WTC11 (cell line): Measurements from ENCODE around the gene SBNO2. TPM values are rescaled to one million over a fixed set of nuclear protein-coding genes. Genes with fewer than 3 reads are reported as not detected.
"Not testable (repeated sequence)": the region's sequence is repeated elsewhere in the genome, so short reads cannot be mapped to it uniquely, and the experiment has no call there.

Source experiments
- ATAC-seq: fragments of 200-7000 bp; cut with Tn5 transposase; 2 replicates; pipeline ENCODE4 v1.10.0; 2021; ENCODE audit warnings: mild to moderate bottlenecking, moderate library complexity
- CTCF ChIA-PET: fragments of 300-600 bp; sonication (Branson Sonifier 250); formaldehyde crosslinking; loops from one replicate; lab custom pipeline; 2021; ENCODE audit warnings: antibody characterized with exemption; lab: Charles Lee
- POLR2A ChIA-PET: fragments of 350-600 bp; sonication (Branson Sonifier 250); formaldehyde crosslinking; loops from one replicate; lab custom pipeline; 2021; ENCODE audit warnings: antibody characterized with exemption; lab: Charles Lee
- DNase-seq: peaks from one replicate; pipeline ENCODE4 v3.0.0; 2021; ENCODE audit warnings: low spot score
- H3K27ac Mint-ChIP-seq: 2 replicates; pipeline ENCODE4 v1.8.0; 2021; ENCODE audit warnings: mixed read lengths
- H3K27me3 Mint-ChIP-seq: 2 replicates; pipeline ENCODE4 v1.8.0; 2021; ENCODE audit warnings: low read depth, mild to moderate bottlenecking, moderate library complexity, mixed read lengths
- H3K36me3 Mint-ChIP-seq: 2 replicates; pipeline ENCODE4 v1.8.0; 2021; ENCODE audit warnings: mixed read lengths
- H3K4me1 Mint-ChIP-seq: 2 replicates; pipeline ENCODE4 v1.8.0; 2022; ENCODE audit warnings: mixed read lengths
- H3K4me3 Mint-ChIP-seq: 2 replicates; pipeline ENCODE4 v1.8.0; 2021; ENCODE audit warnings: mild to moderate bottlenecking, moderate library complexity, mixed read lengths
- H3K9me3 Mint-ChIP-seq: 2 replicates; pipeline ENCODE4 v1.8.0; 2021; ENCODE audit warnings: mixed read lengths
- CTCF ChIP-seq: fragments of 200-600 bp; IDR thresholded peaks from 2 replicates; pipeline ENCODE4 v1.8.0; 2022; ENCODE audit warnings: antibody characterized with exemption
- GTF2I ChIP-seq: fragments of 250-450 bp; sonication (Bioruptor Pico); conservative IDR thresholded peaks from 2 replicates; pipeline ENCODE4 v1.4.0; 2021; ENCODE audit warnings: mild to moderate bottlenecking
- HMGA2 ChIP-seq: fragments of 250-450 bp; sonication (Bioruptor Pico); IDR thresholded peaks from 2 replicates; pipeline ENCODE4 v1.4.0; 2021; ENCODE audit warnings: mild to moderate bottlenecking, moderate library complexity
- MXD4 ChIP-seq: fragments of 250-450 bp; sonication (Bioruptor Pico); IDR thresholded peaks from 2 replicates; pipeline ENCODE4 v1.8.0; 2021; ENCODE audit warnings: mild to moderate bottlenecking, moderate library complexity, borderline replicate concordance
- NR3C1 ChIP-seq: sonication (generic); formaldehyde crosslinking; conservative IDR thresholded peaks from 2 replicates; pipeline ENCODE4 v1.8.1; 2023; ENCODE audit warnings: low read depth, mild to moderate bottlenecking, missing genetic modification reagents
- PREB ChIP-seq: sonication (generic); formaldehyde crosslinking; IDR thresholded peaks from 2 replicates; pipeline ENCODE4 v1.8.1; 2022; ENCODE audit warnings: mild to moderate bottlenecking, missing genetic modification reagents, moderate library complexity, borderline replicate concordance
- SP1 ChIP-seq: sonication (generic); formaldehyde crosslinking; conservative IDR thresholded peaks from 2 replicates; pipeline ENCODE4 v1.8.1; 2022; ENCODE audit warnings: missing genetic modification reagents
- STAT6 ChIP-seq: sonication (generic); formaldehyde crosslinking; conservative IDR thresholded peaks from 2 replicates; pipeline ENCODE4 v1.8.1; 2023; ENCODE audit warnings: mild to moderate bottlenecking, low read depth, missing genetic modification reagents, moderate library complexity
- TCF7 ChIP-seq: sonication (generic); formaldehyde crosslinking; IDR thresholded peaks from 2 replicates; pipeline ENCODE4 v1.8.0; 2022; ENCODE audit warnings: mild to moderate bottlenecking, low read depth, missing genetic modification reagents, moderate library complexity
- TEAD4 ChIP-seq: sonication (generic); formaldehyde crosslinking; IDR thresholded peaks from 2 replicates; pipeline ENCODE4 v1.8.0; 2022; ENCODE audit warnings: mild to moderate bottlenecking, missing genetic modification reagents
- USF2 ChIP-seq: sonication (generic); formaldehyde crosslinking; IDR thresholded peaks from 2 replicates; pipeline ENCODE4 v1.8.1; 2023; ENCODE audit warnings: mild to moderate bottlenecking, missing genetic modification reagents, moderate library complexity
- ZNF281 ChIP-seq: sonication (generic); formaldehyde crosslinking; IDR thresholded peaks from 2 replicates; pipeline ENCODE4 v1.8.0; 2023; ENCODE audit warnings: mild to moderate bottlenecking, missing genetic modification reagents
- ZNF317 ChIP-seq: sonication (generic); formaldehyde crosslinking; IDR thresholded peaks from 2 replicates; pipeline ENCODE4 v1.8.1; 2023; ENCODE audit warnings: low read depth, mild to moderate bottlenecking, moderate library complexity, missing genetic modification reagents, borderline replicate concordance
- ZNF425 ChIP-seq: fragments of 250-450 bp; sonication (Bioruptor Pico); conservative IDR thresholded peaks from 2 replicates; pipeline ENCODE4 v1.9.0; 2021; ENCODE audit warnings: mild to moderate bottlenecking
- ZSCAN18 ChIP-seq: fragments of 250-450 bp; sonication (Bioruptor Pico); IDR thresholded peaks from 2 replicates; pipeline ENCODE4 v2.1.2; 2022; ENCODE audit warnings: mild to moderate bottlenecking, moderate library complexity
- total RNA-seq: library from RNA; stranded (reverse); gene quantifications from 3 replicates; pipeline ENCODE4 v1.2.3, GENCODE V29; 2021

Gene SBNO2
- total RNA-seq, 1 experiment from 2014 or later = 57.3 TPM

- Mint-ChIP-seq H3K36me3 (peaks cover 18% of the 10 kb centered on the region), H3K4me3 (no peak overlapping the region), H3K27me3 (no peaks in the 10 kb centered on the region), H3K9me3 (no peaks in the 10 kb centered on the region), H3K4me1 (peaks cover 42% of the 10 kb centered on the region), H3K27ac (peak overlapping the region; percentile 98)
- no peak for ATAC-seq
- no peak for DNase-seq
- ChIA-PET POLR2A (no interaction called here), CTCF (interaction anchor here (0.6 to 1.1 kb wide), 2 partner anchors 8 to 13 kb away, joined by 3 read pairs; no protein-coding TSS in a partner anchor)
- no peak for TF ChIP-seq SP1 (CRISPR knock-in tag)
- no peak for TF ChIP-seq ZNF425 (CRISPR knock-in tag)
- TF ChIP-seq PREB (CRISPR knock-in tag) = no peak
- no peak for TF ChIP-seq STAT6 (CRISPR knock-in tag)
- no peak for TF ChIP-seq ZNF281
- no peak for TF ChIP-seq NR3C1
- no peak for TF ChIP-seq HMGA2 (CRISPR knock-in tag)
- no peak for TF ChIP-seq TCF7 (CRISPR knock-in tag)
- no peak for TF ChIP-seq GTF2I (CRISPR knock-in tag)
- TF ChIP-seq, all 79 proteins: peak for 0
Measured at GRCh38 chr19:1210227-1210538, 36.1 kb upstream of the SBNO2 start.

- Mint-ChIP-seq H3K4me1 (peaks cover 39% of the 10 kb centered on the region), H3K4me3 (0 out of 2 replicates have a peak overlapping the region, but pooled peaks have one; percentile 25), H3K36me3 (peaks cover 18% of the 10 kb centered on the region)
- H3K9me3 Mint-ChIP-seq, POLR2A ChIA-PET, H3K27me3 Mint-ChIP-seq, H3K27ac Mint-ChIP-seq, ATAC-seq, DNase-seq: not testable (repeated sequence)
- CTCF ChIA-PET = interaction anchor here (0.9 kb wide), 1 partner anchor 9 kb away, joined by 4 read pairs; no protein-coding TSS in a partner anchor
Measured at GRCh38 chr19:1208830-1209229, 34.8 kb upstream of the SBNO2 start.

- H3K36me3 Mint-ChIP-seq = peaks cover 13% of the 10 kb centered on the region
- H3K4me3 Mint-ChIP-seq = peak overlapping the region; percentile 95
- ATAC-seq (no peak), DNase-seq (no peak)
- no peaks in the 10 kb centered on the region for H3K9me3 Mint-ChIP-seq
- H3K4me1 Mint-ChIP-seq = peaks cover 34% of the 10 kb centered on the region
- H3K27me3 Mint-ChIP-seq = no peaks in the 10 kb centered on the region
- peak overlapping the region; percentile 94 for H3K27ac Mint-ChIP-seq
- ChIA-PET CTCF (interaction anchor here (0.7 kb wide), 1 partner anchor 31 kb away, joined by 4 read pairs; no protein-coding TSS in a partner anchor), POLR2A (no interaction called here)
- TF ChIP-seq CTCF (no peak), ZNF425 (CRISPR knock-in tag) (no peak), USF2 (no peak), ZSCAN18 (CRISPR knock-in tag) (no peak), MXD4 (no peak), ZNF317 (no peak), TEAD4 (CRISPR knock-in tag) (no peak)
Measured at GRCh38 chr19:1206864-1207450, 32.9 kb upstream of the SBNO2 start.
